Epithelial cell of esophagus (primary cell): ENCODE data around the gene IPCEF1.
A peak's percentile ranks its signal among the peaks of the same experiment; 100 is the strongest.

Experiments used
- DNase-seq: peaks from one replicate; pipeline ENCODE4 v3.0.0; 2010; ENCODE audit warnings: low read depth
- H3K4me3 ChIP-seq: 2 replicates; pipeline ENCODE4 v1.5.1; 2011; ENCODE audit warnings: mild to moderate bottlenecking, low read length, control low read depth
- CTCF ChIP-seq: IDR thresholded peaks from 2 replicates; pipeline ENCODE4 v1.5.1; 2011; ENCODE audit warnings: low read depth, mild to moderate bottlenecking, low read length, control low read depth, inconsistent platforms; ENCODE audit not compliant: insufficient read depth; ENCODE audit errors: missing control alignments

IPCEF1 gene

GRCh38 chr6:154298297-154298696 lies 58.3 kb downstream of the IPCEF1 start:
- peak; percentile 64 for DNase-seq
- no peak overlapping the region for H3K4me3 ChIP-seq
- no peak for TF ChIP-seq CTCF

GRCh38 chr6:154297721-154298120 lies 58.9 kb downstream of the IPCEF1 start:
- no peak for DNase-seq
- no peak for TF ChIP-seq CTCF

GRCh38 chr6:154297210-154297609 lies 59.4 kb downstream of the IPCEF1 start:
- TF ChIP-seq CTCF, result no peak
- no peak for DNase-seq
- no peak overlapping the region for H3K4me3 ChIP-seq

More at GRCh38 chr6:154297721-154298120, 58.9 kb downstream of the IPCEF1 start:
- no peak overlapping the region for H3K4me3 ChIP-seq

- no peak for TF ChIP-seq CTCF
- H3K4me3 ChIP-seq, result no peak overlapping the region
- no peak for DNase-seq
Measured at GRCh38 chr6:154295733-154296132, 60.9 kb downstream of the IPCEF1 start.

- peak; percentile 77 for DNase-seq
- TF ChIP-seq CTCF, result no peak
- no peak overlapping the region for H3K4me3 ChIP-seq
Measured at GRCh38 chr6:154292855-154293519, 63.6 kb downstream of the IPCEF1 start.

- no peak for TF ChIP-seq CTCF
- no peak overlapping the region for H3K4me3 ChIP-seq
- DNase-seq, result peak; percentile 58
Measured at GRCh38 chr6:154292066-154292465, 64.5 kb downstream of the IPCEF1 start.
